ENCODE measurements around the gene ZNF438. TPM values are rescaled to one million over a fixed set of nuclear protein-coding genes. Genes with fewer than 3 reads are reported as not detected.

Gene ZNF438
- total and polyA plus RNA-seq, 2 donors (not counting 1 experiment from before 2014, with no cell fraction given): 4.7 to 6.6 TPM

GRCh38 chr10:30898964-30899363 lies 132.7 kb downstream of the ZNF438 start:
- Histone ChIP-seq H3K27ac (ENCODE audit: insufficient read depth, low read length) (no peak overlapping the region), H4K20me1 (ENCODE audit: control insufficient read depth, extremely low read depth, insufficient read depth, low read length) (no peaks in the 10 kb centered on the region), H3K79me2 (ENCODE audit: control insufficient read depth, insufficient read depth, low read length) (no peaks in the 10 kb centered on the region), H3K4me1 (ENCODE audit: control insufficient read depth, extremely low read depth, insufficient read depth, low read length) (no peaks in the 10 kb centered on the region), H3K9me3 (ENCODE audit: control insufficient read depth, insufficient read depth, low read depth, low read length) (no peaks in the 10 kb centered on the region), H3K4me2 (ENCODE audit: extremely low read depth, insufficient read depth, low read length) (no peak overlapping the region), H2AFZ (ENCODE audit: low read length) (no peak overlapping the region), H3K36me3 (ENCODE audit: control insufficient read depth, insufficient read depth, low read length) (no peaks in the 10 kb centered on the region), H3K27me3 (ENCODE audit: control insufficient read depth, insufficient read depth, low read length) (no peaks in the 10 kb centered on the region), H3K4me3 (replicated peaks in 1 of 4; ENCODE audit: control extremely low read depth in 1 of 4, insufficient read depth in 1 of 4, low read depth in 3 of 4, low read length in 4 of 4) (no peak overlapping the region), H3K9ac (ENCODE audit: insufficient read depth, low read length) (no peak overlapping the region)
- TF ChIP-seq CTCF (conservative IDR thresholded peaks at IDR 0.05 in 1 of 2, IDR thresholded peaks at IDR 0.05 in 1 of 2; ENCODE audit: low read depth in 1 of 2, low read length in 2 of 2) (no peak), EZH2 (IDR thresholded peaks at IDR 0.05; ENCODE audit: low read length, missing control alignments) (no peak)
- no peak for DNase-seq (ENCODE audit: low read depth in 2 of 2)

GRCh38 chr10:30897547-30897946 lies 134.1 kb downstream of the ZNF438 start:
- TF ChIP-seq EZH2 (IDR thresholded peaks at IDR 0.05; ENCODE audit: low read length, missing control alignments) (no peak), CTCF (conservative IDR thresholded peaks at IDR 0.05 in 1 of 2, IDR thresholded peaks at IDR 0.05 in 1 of 2; ENCODE audit: low read depth in 1 of 2, low read length in 2 of 2) (no peak)
- no peaks in the 10 kb centered on the region for H3K36me3 ChIP-seq (ENCODE audit: control insufficient read depth, insufficient read depth, low read length)
- no peak overlapping the region for H3K4me2 ChIP-seq (ENCODE audit: extremely low read depth, insufficient read depth, low read length)
- no peaks in the 10 kb centered on the region for H3K9me3 ChIP-seq (ENCODE audit: control insufficient read depth, insufficient read depth, low read depth, low read length)
- no peak overlapping the region for H3K9ac ChIP-seq (ENCODE audit: insufficient read depth, low read length)
- no peaks in the 10 kb centered on the region for H3K27me3 ChIP-seq (ENCODE audit: control insufficient read depth, insufficient read depth, low read length)
- no peak overlapping the region for H3K27ac ChIP-seq (ENCODE audit: insufficient read depth, low read length)
- no peak for DNase-seq (ENCODE audit: low read depth in 2 of 2)
- no peaks in the 10 kb centered on the region for H4K20me1 ChIP-seq (ENCODE audit: control insufficient read depth, extremely low read depth, insufficient read depth, low read length)
- H3K4me1 ChIP-seq (ENCODE audit: control insufficient read depth, extremely low read depth, insufficient read depth, low read length): no peaks in the 10 kb centered on the region
- H3K79me2 ChIP-seq (ENCODE audit: control insufficient read depth, insufficient read depth, low read length): no peaks in the 10 kb centered on the region
- no peak overlapping the region for H3K4me3 ChIP-seq (replicated peaks in 1 of 4; ENCODE audit: control extremely low read depth in 1 of 4, insufficient read depth in 1 of 4, low read depth in 3 of 4, low read length in 4 of 4)
- no peak overlapping the region for H2AFZ ChIP-seq (ENCODE audit: low read length)

GRCh38 chr10:30897048-30897447 lies 134.6 kb downstream of the ZNF438 start:
- Histone ChIP-seq H3K4me3 (replicated peaks in 1 of 4; ENCODE audit: control extremely low read depth in 1 of 4, insufficient read depth in 1 of 4, low read depth in 3 of 4, low read length in 4 of 4) (no peak overlapping the region), H3K9ac (ENCODE audit: insufficient read depth, low read length) (no peak overlapping the region), H3K27ac (ENCODE audit: insufficient read depth, low read length) (no peak overlapping the region), H3K36me3 (ENCODE audit: control insufficient read depth, insufficient read depth, low read length) (no peaks in the 10 kb centered on the region), H3K4me1 (ENCODE audit: control insufficient read depth, extremely low read depth, insufficient read depth, low read length) (no peaks in the 10 kb centered on the region), H3K79me2 (ENCODE audit: control insufficient read depth, insufficient read depth, low read length) (no peaks in the 10 kb centered on the region), H2AFZ (ENCODE audit: low read length) (no peak overlapping the region), H4K20me1 (ENCODE audit: control insufficient read depth, extremely low read depth, insufficient read depth, low read length) (no peaks in the 10 kb centered on the region), H3K27me3 (ENCODE audit: control insufficient read depth, insufficient read depth, low read length) (no peaks in the 10 kb centered on the region), H3K9me3 (ENCODE audit: control insufficient read depth, insufficient read depth, low read depth, low read length) (no peaks in the 10 kb centered on the region), H3K4me2 (ENCODE audit: extremely low read depth, insufficient read depth, low read length) (no peak overlapping the region)
- TF ChIP-seq CTCF (conservative IDR thresholded peaks at IDR 0.05 in 1 of 2, IDR thresholded peaks at IDR 0.05 in 1 of 2; ENCODE audit: low read depth in 1 of 2, low read length in 2 of 2) (no peak), EZH2 (IDR thresholded peaks at IDR 0.05; ENCODE audit: low read length, missing control alignments) (no peak)
- no peak for DNase-seq (ENCODE audit: low read depth in 2 of 2)
